ENCODE measurements around the gene APP.

GRCh38 chr21:26135520-26135919 is 35.0 kb downstream of the APP start:
- TF ChIP-seq CTCF (IDR thresholded peaks at IDR 0.05) (no peak), ZFX (IDR thresholded peaks at IDR 0.05; ENCODE audit: borderline replicate concordance) (no peak)

All from 22Rv1 (cell line).